ENCODE data around the gene CDCA4.
"Not testable (repeated sequence)": the region's sequence is repeated elsewhere in the genome, so short reads cannot be mapped to it uniquely, and the experiment has no call there.

DNA sequence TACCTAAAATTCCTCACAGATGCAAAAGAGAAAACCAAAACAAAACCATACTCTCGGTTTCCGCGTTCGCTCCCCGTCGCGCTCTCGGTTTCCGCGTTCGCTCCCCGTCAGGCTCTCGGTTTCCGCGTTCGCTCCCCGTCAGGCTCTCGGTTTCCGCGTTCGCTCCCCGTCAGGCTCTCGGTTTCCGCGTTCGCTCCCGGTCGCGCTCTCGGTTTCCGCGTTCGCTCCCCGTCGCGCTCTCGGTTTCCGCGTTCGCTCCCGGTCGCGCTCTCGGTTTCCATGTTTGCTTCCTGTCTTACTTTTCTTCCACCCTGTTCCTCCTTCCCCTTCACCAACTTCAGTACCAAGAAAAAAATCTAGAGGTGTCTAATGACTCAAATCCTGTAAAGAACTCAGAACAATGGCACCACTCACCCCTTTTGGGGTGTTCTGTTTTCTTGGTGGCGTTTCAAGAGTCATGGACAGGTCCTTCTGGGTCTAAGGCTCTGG, 12.6 kb upstream of the CDCA4 start:
- TF ChIP-seq, protein P1, sequence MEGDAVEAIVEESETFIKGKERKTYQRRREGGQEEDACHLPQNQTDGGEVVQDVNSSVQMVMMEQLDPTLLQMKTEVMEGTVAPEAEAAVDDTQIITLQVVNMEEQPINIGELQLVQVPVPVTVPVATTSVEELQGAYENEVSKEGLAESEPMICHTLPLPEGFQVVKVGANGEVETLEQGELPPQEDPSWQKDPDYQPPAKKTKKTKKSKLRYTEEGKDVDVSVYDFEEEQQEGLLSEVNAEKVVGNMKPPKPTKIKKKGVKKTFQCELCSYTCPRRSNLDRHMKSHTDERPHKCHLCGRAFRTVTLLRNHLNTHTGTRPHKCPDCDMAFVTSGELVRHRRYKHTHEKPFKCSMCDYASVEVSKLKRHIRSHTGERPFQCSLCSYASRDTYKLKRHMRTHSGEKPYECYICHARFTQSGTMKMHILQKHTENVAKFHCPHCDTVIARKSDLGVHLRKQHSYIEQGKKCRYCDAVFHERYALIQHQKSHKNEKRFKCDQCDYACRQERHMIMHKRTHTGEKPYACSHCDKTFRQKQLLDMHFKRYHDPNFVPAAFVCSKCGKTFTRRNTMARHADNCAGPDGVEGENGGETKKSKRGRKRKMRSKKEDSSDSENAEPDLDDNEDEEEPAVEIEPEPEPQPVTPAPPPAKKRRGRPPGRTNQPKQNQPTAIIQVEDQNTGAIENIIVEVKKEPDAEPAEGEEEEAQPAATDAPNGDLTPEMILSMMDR (IDR thresholded peaks at IDR 0.05; ENCODE audit: low read depth, low read length), result not testable (repeated sequence)
- not testable (repeated sequence) for TF ChIP-seq EZH2phosphoT487 (IDR thresholded peaks at IDR 0.05; ENCODE audit: low read depth)

Measured in OCI-LY3 (cell line).